LNCAP (cell line): ENCODE results near the gene CREB3L2.

Source experiments
- CTCF ChIP-seq: fragments of 450-650 bp; IDR thresholded peaks from 2 replicates; pipeline ENCODE4 v1.5.1; 2017; ENCODE audit warnings: mild to moderate bottlenecking

CREB3L2 gene, protein sequence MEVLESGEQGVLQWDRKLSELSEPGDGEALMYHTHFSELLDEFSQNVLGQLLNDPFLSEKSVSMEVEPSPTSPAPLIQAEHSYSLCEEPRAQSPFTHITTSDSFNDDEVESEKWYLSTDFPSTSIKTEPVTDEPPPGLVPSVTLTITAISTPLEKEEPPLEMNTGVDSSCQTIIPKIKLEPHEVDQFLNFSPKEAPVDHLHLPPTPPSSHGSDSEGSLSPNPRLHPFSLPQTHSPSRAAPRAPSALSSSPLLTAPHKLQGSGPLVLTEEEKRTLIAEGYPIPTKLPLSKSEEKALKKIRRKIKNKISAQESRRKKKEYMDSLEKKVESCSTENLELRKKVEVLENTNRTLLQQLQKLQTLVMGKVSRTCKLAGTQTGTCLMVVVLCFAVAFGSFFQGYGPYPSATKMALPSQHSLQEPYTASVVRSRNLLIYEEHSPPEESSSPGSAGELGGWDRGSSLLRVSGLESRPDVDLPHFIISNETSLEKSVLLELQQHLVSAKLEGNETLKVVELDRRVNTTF

DNA sequence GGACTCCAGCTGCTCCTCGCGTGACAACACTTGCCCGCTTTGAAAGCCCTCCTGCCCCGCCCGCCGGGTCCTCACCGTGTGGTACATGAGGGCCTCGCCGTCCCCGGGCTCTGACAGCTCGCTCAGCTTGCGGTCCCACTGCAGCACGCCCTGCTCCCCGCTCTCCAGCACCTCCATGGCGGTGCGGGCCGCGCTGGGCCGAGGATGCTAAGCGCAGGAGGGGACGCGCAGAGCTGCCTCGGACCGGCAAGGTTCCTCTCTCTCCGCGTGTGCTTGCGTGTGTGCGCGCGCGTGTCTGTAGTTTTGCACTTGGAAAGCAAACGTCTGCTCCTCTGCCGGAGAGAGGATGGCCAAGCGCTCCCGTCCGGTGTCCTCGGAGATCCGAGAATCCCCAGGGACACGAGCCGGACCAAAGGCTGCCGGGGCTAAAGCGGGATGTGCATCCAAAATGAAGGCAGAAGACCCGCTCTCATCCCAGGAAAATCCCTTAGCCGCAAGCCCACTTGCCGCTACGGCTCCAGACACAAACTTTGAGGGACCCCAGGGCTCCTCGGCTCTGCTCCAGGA, at the start of gene CREB3L2:
TSS of gene CREB3L2 (minus strand) at position 558 of the 567 bp plus-strand sequence. CDS start at position 177, 381 bp downstream.
- TF ChIP-seq CTCF = no peak

GRCh38 chr7:138049505-138050116, 47.7 kb upstream of the CREB3L2 start:
- no peak for TF ChIP-seq CTCF

DNA sequence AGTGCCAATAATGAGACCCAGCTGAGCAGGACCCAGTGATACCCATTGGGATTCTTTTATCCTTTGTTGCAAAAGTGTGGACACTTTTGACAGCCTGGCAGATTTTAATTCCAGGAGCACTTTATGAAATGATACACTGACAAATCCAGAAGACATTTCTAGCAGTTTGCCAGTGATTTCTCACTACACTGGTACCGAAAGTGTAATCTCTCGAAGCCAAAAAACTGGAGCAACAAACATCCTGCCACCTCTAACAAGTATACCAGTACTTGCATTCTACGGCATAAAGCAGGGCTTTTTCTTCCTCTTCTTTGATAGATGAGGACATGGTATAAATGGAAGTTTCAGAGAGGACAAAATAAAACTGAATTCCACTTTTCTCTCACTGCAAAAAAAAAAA, 46.0 kb upstream of the CREB3L2 start:
- TF ChIP-seq CTCF = no peak

DNA sequence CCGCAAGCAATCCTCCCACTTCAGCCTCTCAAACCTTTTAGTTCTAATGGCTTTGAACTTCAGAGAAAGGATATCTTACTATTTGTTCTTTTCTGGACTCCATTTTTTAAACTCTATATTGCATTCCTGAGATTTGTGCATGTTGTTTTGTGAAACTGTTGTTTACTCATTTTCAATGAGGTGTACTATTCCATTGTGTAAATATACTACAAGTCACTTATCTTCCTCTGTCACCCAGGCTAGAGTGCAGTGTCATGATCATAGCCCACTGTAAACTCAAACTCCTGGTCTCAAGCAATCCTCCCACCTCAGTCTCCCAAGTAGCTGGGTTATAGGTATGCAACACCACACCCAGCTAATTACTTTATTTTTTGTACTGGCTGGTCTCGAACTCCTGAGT, 43.0 kb upstream of the CREB3L2 start:
- no peak for TF ChIP-seq CTCF

- TF ChIP-seq CTCF = no peak
Measured at GRCh38 chr7:138036135-138036534, 34.2 kb upstream of the CREB3L2 start.

GRCh38 chr7:138033241-138033640, 31.4 kb upstream of the CREB3L2 start:
- TF ChIP-seq CTCF = no peak

GRCh38 chr7:138032770-138033169, 30.9 kb upstream of the CREB3L2 start:
- TF ChIP-seq CTCF = no peak
